GM12892 (cell line): ENCODE measurements around the gene APBB2.

Experiments
- POLR2A ChIP-seq: IDR thresholded peaks from 2 replicates; pipeline ENCODE4 v1.6.1; 2011; ENCODE audit warnings: low read depth, low read length, control low read depth
- POLR2AphosphoS5 ChIP-seq: IDR thresholded peaks from 2 replicates; pipeline ENCODE4 v1.6.1; 2011; ENCODE audit warnings: low read depth, low read length, control low read depth
- TAF1 ChIP-seq: IDR thresholded peaks from 2 replicates; pipeline ENCODE4 v1.6.1; 2011; ENCODE audit warnings: low read depth, mild to moderate bottlenecking, control low read depth, low read length, borderline replicate concordance

GRCh38 chr4:40976343-40976742 is 238.0 kb downstream of the APBB2 start:
- TF ChIP-seq TAF1 (no peak), POLR2A (no peak), POLR2AphosphoS5 (no peak)
